Measurements from ENCODE around the gene ATG7.
"Not testable (repeated sequence)": the region's sequence is repeated elsewhere in the genome, so short reads cannot be mapped to it uniquely, and the experiment has no call there.

The ATG7 gene

DNA sequence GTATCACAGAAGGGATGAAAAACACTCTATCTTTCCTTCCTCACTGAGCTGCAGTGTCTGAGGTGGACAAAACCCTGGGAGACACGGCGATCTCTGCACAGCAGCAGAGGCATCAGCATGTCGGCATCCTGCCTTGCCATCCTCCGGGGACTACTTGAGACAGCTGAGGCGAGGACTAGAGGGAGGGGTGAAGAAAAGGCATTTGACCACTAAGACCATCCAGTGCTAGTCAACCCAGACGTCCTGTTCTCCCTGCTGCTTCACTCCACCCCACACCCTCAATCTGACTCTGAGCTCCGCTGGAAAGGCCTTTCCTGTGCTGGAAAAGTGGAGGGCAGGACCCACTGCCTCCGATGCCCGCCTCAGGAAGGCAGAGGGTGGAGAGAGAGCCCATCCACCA lies 304.3 kb downstream of the ATG7 start:
- DNase-seq = no peak

DNA sequence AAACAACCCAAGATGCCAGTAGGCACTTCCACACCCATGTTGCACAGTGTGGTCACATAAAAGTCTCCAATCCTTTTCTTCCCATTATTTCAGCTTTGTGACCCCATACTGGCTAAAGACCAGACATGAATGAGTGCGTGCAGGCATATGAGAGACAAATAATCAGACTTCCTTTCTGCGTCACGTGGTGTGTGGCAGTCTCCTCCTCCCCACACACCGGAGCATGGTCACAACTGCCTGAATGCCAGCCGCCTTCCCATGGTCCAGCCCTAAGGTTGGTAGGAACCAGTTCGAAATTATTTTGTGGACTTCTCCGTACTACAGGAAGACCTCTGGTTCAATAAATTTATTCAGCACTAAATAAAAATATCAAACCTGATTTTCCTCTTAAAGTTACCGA lies 306.0 kb downstream of the ATG7 start:
- DNase-seq = no peak

DNA sequence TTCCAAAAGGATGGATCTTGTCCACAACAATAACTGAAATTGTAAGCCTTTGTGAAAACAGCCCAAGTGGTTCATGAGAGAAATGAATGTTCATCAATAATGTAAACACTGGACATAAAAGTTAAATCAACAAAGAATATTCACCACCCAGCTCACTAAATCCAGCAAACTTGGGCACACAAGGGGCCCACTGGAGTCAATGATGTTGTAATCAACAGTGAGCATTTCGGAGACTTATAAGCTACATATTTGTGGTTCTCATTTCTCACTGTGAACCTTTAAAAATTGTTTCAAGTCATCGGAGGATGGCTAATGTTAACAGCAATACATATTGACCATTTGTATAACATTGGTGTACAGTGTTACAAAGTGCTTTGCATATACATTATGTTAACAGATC lies 308.4 kb downstream of the ATG7 start:
- DNase-seq = no peak

DNA sequence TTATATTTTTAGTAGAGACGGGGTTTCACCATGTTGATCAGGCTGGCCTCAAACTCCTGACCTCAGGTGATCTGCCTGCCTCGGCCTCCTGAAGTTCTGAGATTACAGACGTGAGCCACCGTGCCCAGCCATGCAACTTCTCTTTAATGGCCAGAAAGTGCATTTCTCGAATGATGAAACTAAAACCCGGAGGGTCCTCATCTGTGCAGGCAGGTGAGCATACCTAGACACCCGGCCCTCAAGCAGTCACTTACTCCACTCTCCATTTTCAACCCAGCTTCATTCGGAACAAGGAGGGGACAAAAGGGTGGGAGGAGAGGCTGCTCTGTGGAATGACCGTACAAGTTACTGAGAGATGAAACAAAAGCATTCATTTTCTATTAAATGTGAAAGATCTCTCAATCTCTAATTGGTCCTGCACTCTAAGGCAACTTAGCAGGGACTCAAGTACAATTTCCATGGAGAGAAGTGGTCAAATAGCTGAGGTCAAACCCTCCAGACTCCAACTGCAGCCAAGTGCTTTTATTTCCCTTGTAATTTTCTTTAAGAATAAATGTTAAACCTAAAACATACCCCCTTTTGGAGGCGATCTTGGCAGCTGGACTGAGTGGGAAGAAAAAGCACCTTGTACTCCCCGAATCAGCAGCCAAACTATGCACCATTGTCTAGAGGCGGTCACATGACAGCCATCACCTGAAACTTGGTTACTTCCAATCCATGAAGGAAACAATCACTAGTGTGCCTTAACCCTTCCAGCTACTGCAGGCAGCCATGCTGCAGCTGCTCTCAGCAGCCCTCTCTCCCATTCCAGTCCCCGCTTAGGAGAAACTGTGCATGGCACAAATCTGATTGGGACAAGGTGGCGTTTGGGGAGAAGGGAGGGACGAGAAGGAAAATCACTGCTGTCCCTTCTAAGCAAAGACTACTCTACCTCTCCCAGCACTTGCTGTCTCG lies 309.3 kb downstream of the ATG7 start:
- no peak for DNase-seq

DNA sequence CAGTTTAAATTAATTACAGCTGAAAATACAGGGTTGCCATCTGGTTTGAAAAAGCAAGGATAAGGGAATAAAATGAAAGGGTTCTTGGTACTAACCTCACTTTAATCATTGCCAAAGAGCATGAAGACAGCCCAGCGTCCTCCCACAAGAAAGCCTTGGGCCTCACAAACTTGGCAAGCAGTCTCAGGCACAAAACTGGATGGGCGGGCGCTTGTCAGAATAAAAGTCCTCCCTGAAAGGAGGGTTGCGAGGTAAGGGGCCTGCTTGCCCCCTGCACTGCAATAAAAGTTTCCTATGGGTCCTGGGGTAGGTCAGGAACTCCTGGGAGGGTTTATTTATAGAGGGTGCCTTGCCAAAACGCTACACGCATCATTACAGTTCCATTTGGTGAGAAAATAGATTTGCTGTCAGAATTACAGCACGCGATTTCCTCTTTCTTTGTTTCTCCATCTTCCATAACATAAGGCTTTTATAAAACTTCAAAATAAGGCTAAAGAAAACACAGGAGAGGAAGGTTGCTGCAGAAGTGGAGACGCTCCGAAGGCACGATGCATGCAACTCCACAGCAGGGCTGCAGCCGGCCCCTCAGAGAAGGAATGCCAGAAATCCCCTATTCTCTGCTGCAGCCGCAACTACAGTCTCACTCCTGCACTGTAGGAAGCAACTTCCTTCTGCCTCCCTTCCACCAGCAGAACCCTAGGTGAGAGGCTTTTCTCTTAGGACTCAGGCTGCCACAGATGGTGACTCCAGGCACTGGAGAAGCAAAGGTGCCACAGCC lies 310.2 kb downstream of the ATG7 start:
- peak; percentile 73 for DNase-seq

DNA sequence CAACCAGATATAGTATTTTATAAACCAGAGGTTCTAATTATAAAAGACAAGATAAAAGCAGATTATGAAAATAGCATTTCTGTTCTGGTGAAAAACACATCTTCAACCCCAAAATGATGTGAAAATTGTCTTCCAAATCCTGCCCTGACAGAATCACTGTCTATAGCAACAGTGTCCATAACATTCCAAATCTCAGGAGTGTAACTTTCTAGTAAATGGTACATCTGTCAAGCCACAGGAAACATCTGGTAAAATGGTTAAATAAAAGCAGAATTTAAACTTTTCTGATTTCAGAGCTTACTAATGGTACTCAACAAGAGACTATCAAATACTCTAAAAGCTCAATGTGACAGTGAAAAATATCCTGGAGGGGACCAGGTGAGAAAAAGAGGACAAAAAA lies 311.0 kb downstream of the ATG7 start:
- no peak for DNase-seq

DNA sequence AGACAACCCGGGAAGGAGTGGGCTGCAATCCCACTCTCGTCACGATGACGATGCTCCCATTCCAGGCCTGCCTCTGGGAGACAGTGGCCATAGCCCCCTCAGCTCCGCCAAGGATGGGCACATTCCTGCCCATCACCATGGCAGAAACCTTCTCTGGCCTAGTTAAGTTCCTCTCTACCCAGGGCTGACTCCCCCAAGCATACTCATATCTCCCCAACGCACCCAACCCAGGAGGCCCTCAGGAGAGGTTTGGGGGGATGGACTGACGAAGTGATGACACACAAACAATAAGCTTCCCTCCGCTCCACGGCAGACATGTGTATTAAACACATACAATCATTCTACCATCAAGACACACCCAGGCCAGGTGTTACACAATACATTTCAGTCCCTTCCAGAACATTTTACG lies 311.4 kb downstream of the ATG7 start:
- no peak for DNase-seq

DNA sequence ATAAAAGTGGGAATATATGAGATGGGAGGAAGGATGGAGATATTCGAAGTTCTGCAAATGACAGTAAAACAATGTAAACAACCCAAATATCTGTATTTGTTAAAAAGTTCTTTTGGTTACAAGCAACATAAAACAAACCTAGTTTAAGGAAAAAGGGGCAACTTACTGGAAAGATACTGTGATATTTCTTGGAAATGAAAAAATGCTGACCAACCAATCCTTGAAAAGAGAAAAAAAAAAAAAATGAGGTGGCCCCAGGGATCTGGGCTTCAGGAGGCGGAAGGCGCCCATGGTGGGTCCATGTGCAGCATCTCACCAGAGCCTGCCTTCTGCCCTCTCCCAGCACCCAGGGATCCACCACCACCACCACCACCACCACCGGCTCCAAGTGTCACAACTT lies 312.4 kb downstream of the ATG7 start:
- no peak for DNase-seq

DNA sequence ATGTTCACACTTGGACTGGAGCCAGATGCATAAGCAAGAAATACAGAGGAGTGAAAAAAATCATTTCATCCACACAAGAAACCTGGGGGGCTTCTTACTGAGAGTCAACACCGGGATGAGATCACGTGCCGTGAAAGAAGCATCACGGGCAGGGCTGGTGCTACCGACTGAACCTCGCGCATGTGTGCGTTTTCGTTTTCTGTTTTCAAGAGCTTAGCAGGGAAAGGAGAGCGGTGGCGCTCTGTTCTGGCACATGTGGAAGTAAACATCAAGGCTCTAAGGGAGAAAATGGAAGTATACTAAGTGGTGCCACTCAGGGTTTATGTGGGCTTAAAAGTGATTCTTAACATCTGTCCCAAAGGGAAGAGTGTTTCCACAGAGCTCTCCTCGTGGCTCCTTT lies 315.6 kb downstream of the ATG7 start:
- no peak for DNase-seq

DNA sequence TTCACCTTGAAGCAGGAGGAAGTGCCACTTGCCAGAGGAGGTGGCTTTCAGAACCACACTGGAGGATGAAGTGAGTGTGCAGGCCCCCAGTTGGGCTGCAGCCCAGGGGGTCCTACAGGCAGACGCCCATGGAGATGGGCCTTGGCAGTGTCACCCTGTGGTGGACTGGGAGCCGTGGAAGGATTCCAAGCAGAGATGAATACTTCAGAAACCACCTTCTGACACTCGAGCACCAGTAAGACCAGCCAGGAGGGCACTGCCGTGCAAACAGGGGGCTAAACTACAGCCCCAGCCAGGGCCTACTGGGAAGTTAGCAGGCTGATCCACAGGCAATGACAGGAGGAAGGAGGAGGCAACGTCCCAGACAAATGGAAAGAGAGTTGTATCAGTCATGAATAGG lies 316.1 kb downstream of the ATG7 start:
- no peak for DNase-seq

DNA sequence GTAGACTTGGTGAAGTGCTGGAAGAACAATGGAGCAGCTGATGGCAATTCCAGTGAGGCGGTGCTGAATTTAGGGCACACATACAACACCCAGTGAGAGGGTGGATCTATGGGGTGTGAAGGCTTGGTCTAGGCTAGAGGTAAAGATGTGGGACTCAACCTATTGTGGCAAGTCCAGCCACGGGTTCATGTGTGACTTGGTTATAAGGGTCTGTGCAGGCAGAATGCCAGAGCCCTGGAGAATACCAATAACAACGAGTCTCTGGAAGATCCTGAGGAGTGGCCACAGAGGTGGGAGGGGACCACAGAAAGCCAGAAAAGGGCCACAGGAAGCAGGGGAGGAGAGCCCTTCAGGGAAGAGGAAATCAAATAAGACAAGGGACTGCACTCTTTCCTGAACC lies 316.6 kb downstream of the ATG7 start:
- no peak for DNase-seq

DNA sequence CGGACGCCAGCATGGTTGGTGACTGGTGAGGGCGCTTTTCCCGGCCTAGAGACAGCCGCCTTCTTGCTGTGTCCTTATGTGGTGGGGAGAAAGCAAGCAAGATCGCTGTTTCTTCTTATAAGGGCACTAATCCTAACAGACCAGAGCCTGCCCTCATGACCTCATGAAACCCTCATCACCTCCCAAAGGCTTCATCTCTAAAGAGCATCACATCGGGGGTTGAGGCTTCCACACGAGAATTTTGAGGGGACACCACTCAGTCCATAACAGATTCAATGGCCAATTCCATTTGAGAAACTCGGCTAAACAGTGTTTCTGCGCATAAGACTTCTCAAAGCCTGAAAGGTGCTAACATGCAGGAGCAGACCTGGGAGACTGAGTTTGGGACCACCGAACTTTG lies 317.5 kb downstream of the ATG7 start:
- DNase-seq = no peak

DNA sequence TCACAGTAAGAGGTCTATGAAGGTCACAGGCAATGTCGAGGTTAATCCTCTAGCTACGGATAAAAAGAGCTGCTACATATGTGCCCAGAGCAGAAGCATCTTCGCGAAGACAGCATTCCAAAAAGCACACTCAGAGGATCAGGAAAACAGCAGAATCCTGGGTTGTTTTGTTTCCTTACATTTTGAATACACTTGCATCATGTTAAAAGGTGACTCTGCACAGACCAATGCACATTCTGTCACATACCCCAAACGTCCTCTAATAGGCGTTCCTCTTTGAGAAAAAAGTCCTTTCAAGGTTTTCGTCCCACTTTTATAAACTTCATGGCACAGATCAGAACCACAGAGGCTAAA lies 318.8 kb downstream of the ATG7 start:
- no peak for DNase-seq

DNA sequence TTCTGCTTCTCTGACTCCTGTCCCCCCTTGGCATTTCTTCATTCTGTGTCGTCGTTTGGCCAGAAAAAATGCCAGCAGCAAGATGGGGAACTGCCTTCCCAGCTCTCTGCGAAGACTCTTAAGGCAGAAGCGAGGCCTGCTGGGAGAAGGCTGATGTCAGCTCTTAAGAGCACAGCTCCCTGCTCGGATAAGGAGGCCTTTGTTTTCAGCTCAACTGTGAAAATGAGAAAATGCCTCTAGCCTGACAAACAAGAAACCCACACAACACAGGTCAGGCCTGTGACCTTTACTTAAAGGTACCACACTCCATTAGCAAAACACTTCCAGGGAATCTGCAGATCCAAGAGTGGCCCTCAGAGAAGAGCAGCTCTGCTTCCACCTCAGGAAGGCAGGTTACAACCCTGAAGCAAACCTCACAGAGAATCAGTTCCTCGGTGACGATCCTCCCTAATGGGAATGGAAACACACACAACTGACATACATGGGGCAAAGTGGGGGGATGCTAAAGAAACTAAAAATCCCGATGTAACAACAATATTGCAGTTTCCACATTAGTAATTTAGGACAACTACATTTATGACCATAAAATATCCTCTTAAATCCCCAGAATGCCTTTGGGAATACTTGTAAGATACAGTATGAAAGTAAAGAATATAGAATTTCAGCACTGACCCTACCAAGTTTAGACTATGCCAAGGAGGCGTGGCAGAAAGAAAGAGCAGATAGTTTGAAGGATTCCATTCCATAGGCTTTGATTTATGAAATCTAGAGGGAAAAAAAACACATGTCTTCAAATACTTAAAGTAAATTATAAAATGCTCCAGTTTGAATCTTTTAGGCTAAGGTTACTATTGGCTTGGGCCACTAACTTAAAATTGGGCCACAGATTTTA lies 319.4 kb downstream of the ATG7 start:
- no peak for DNase-seq

DNA sequence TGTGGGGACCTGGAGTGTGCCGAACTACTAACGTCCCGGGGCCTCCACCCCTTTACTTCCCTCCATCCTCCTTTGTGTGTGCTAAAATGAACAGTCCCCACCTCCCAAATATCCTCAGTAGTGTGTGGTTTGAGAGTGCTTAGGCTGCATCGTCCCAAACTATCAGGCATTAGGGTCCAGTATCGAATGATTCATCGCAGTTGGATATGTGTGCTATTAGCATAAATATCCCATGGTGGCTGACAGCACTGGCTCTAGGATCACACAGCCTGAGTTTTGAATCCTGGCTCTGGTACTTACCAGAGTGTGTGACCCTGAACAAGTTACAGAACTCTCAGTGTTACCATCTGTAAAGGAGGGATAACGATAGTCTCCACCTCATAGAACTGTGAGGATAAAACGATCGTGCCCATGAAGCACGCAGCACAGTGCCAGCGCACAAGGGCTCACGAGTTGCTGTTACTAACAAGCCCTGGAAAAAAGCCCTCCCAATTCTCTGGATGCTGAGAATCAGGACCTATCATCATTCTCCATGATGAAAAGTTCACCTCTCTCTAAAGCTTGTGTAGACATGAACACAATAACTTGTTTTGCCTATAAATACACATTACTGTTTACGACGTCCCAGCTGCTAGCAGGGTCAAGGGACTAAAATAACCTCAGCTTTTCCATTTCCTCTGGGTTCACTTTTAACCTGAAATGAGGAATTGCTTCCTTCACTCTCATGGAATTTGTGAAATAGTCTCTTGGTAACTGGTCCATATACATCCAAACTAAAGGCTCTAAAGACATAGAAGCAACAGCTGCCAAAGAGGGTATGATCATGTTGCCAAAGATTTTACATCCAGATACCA lies 320.5 kb downstream of the ATG7 start:
- no peak for DNase-seq

DNA sequence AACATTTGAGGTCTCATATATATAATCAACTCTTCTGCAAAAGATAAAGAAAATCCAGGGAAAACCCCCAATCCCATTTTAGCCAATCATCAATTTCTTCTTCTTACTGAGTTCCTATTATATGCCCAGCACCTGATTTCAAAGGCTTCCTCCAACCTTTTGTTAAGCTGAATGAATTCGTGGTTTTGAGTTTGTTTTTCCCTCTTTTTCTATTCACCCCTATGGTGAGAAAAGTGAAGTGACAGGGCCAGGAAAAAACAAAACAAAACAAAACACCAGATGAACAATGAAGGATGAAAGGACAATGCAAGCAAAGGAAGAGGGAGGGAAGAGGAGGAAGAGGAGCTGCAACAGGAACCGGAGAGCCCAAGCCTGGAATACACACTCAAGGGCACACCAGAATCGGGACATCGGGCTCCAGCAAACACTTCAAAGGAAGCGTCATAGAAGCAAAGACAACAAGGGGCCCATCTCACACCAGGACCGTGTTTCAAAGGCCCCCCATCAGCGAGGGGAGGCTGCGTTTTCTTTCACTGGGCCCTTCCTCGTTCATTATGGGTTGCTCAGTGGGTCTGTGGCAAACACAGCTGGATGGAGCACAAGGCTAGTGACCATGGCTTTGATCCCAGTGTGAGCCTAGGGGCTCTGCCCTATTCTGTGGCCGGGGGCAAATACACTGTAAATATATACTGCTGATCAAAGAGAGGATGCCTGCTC lies 321.3 kb downstream of the ATG7 start:
- no peak for DNase-seq

DNA sequence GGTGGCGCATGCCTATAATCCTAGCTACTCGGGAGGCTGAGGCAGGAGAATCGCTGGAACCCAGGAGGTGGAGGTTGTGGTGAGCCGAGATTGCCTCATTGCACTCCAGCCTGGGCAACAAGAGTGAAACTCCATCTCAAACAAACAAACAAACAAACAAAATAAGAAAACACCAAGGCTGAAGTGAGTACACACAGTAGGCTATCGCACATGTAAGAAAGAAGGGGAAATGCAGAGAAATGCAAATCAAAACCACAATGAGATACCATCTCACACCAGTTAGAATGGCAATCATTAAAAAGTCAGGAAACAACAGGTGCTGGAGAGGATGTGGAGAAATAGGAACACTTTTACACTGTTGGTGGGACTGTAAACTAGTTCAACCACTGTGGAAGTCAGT lies 322.8 kb downstream of the ATG7 start:
- not testable (repeated sequence) for DNase-seq

DNA sequence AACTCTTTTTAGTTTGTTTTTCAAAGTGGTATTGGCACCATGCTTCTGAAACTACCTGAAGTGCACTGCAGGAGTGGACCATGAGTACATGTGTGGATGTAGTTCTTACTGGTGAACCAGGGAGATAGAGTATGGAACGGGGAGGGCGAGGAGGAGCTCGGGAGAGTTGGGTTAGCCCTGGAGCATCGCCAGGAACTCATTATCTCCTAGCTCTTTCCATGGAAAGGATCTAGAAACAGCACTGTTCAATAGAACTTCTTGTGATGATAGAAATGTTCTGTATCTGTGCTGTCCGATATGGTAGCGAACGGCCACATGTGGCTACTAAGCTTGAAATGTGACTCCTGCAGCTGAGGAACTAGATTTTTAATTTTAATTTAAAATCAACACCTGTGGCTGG lies 324.2 kb downstream of the ATG7 start:
- no peak for DNase-seq

DNA sequence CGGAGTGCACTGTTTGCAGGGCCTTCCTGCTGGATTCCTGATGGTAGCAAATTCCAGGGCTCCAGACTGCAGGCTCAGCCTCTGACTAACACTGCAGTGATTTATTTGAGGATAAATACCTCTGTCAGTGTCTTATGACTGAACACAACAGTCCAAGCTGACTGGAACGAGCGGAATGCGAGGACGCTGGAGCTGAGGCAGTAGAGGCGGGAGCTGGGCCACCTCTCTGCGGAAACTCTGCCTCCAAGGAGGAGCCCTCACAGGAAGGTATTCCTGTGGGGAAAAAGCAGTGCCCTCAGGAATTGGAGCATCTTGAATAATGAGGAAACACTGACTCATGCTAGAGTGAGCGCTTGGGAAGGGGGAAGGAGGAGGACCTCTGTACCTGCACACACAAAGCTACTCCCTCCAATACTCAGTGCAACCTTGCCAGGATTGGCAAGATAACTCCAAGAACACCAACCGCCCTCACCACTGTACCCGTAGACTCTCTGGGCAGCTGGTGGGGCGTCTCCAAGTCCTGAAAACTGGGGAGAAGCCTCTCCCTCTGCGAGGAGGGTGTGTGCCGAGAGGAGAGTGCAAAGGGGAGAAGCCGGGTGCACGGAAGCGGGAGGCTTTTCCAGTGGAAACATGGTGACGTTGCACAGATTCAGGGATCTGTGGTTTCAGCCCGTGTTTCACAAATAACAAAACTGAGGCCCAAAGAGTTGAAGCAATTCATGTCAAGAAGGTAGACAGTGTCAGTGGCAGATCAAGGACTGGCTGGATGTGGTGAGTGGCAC lies 328.5 kb downstream of the ATG7 start:
- no peak for DNase-seq

DNA sequence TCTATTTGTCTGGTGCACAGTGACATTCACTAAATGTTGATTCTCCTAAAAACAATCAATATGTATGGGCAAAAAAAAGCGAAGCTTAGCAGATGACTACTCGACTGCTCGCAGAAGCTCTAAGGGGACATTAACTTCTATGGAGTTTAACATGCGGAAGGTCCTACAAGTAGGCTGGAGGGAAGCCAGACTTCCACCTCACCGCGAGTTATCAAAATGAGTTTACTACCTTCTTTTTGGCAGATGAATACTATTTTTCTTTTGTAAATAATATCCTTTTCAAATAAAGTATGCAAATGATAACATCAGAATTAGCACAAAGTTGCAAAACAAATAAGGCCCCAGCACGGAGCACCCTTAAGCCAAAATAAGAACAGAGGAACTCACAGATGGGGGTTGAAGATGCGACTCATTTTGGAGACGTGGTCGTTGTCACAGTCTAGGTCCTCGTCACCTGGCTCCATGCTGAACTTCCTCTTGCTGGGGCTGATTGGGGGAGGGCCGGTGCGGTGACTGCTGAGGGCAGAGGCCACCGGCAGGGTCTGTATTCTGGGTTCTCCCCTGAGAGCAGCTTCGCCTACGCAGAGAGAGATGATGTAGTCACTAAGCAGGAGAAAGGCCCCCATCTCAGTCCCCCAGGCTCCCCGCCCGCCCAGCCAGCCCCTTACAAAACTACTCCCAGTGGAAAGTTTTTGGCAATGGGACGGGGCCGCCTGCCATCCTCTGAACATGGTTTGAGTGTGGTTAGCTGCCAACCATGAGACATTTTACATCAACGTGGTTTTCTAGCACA lies 329.4 kb downstream of the ATG7 start:
- peak; percentile 42 for DNase-seq

Data from hematopoietic multipotent progenitor cell treated with erythropoietin and hydrocortisone succinate and interleukin-3 and kit ligand, for 4 days (in vitro differentiated cells).